Keratinocyte (primary cell): ENCODE measurements around the gene CD180. TPM values are rescaled to one million over a fixed set of nuclear protein-coding genes. Genes with fewer than 3 reads are reported as not detected.

Experiments
- DNase-seq: peaks from one replicate; pipeline ENCODE4 v3.0.0-alpha.2; 2011; ENCODE audit warnings: low read depth, missing footprints, low spot score
- FAIRE-seq: peaks from 2 replicates; lab custom pipeline; 2011; peaks lifted over from hg19 to GRCh38; lab: Jason Lieb, UNC
- H2AFZ ChIP-seq: 2 replicates; pipeline ENCODE4 v1.6.0; 2012; ENCODE audit warnings: low read length, control low read depth, inconsistent platforms; ENCODE audit not compliant: control insufficient read depth
- H3K27ac ChIP-seq: 2 replicates; pipeline ENCODE4 v1.5.1; 2011; ENCODE audit warnings: low read length; ENCODE audit not compliant: control insufficient read depth, insufficient read depth
- H3K27me3 ChIP-seq: 3 replicates; pipeline ENCODE4 v1.6.0; 2011; ENCODE audit warnings: low read length; ENCODE audit not compliant: control insufficient read depth, insufficient read depth; ENCODE audit errors: extremely low read depth
- H3K36me3 ChIP-seq, 2 experiments: 2 replicates in 1 of 2; 3 replicates in 1 of 2; pipeline ENCODE4 v1.5.1; 2011; ENCODE audit warnings: low read length in 2 of 2, mild to moderate bottlenecking in 1 of 2; ENCODE audit not compliant: control insufficient read depth in 2 of 2, insufficient read depth in 2 of 2; ENCODE audit errors: extremely low read depth in 1 of 2
- H3K4me1 ChIP-seq: 3 replicates; pipeline ENCODE4 v1.5.1; 2011; ENCODE audit warnings: low read length; ENCODE audit not compliant: control insufficient read depth, insufficient read depth; ENCODE audit errors: extremely low read depth
- H3K4me2 ChIP-seq: 3 replicates; pipeline ENCODE4 v1.6.0; 2011; ENCODE audit warnings: low read depth, low read length; ENCODE audit not compliant: control insufficient read depth, insufficient read depth; ENCODE audit errors: extremely low read depth
- H3K4me3 ChIP-seq, 3 experiments: fragments of 200-600 bp in 1 of 3; sonication (generic) in 1 of 3; 2 replicates in 2 of 3; 3 replicates in 1 of 3; pipeline ENCODE4 v1.5.1; 2011 to 2016; ENCODE audit warnings: low read length in 3 of 3, mild to moderate bottlenecking in 3 of 3, control low read depth in 2 of 3, inconsistent platforms in 1 of 3, low read depth in 1 of 3, mixed read lengths in 1 of 3, mixed run types in 1 of 3, moderate library complexity in 1 of 3; ENCODE audit not compliant: control insufficient read depth in 2 of 3, insufficient read depth in 2 of 3; ENCODE audit errors: extremely low read depth in 1 of 3
- H3K79me2 ChIP-seq: 2 replicates; pipeline ENCODE4 v1.6.0; 2012; ENCODE audit warnings: low read length; ENCODE audit not compliant: control insufficient read depth, insufficient read depth
- H3K9ac ChIP-seq: 3 replicates; pipeline ENCODE4 v1.6.0; 2011; ENCODE audit warnings: low read length; ENCODE audit not compliant: control insufficient read depth, insufficient read depth; ENCODE audit errors: extremely low read depth
- H3K9me1 ChIP-seq: 3 replicates; pipeline ENCODE4 v1.6.0; 2011; ENCODE audit warnings: low read length; ENCODE audit not compliant: control insufficient read depth, insufficient read depth; ENCODE audit errors: extremely low read depth
- H3K9me3 ChIP-seq: 2 replicates; pipeline ENCODE4 v1.5.1; 2012; ENCODE audit warnings: low read depth, low read length; ENCODE audit not compliant: control insufficient read depth
- H4K20me1 ChIP-seq: 3 replicates; pipeline ENCODE4 v1.6.0; 2011; ENCODE audit warnings: low read length; ENCODE audit not compliant: control insufficient read depth, insufficient read depth; ENCODE audit errors: extremely low read depth
- EZH2 ChIP-seq: IDR thresholded peaks from one replicate; pipeline ENCODE4 v1.6.1; 2012; ENCODE audit warnings: inconsistent platforms, mild to moderate bottlenecking, low read length, moderate library complexity
- dilution Hi-C: fragments of 300-500 bp; cut with MboI; formaldehyde crosslinking; loops from one replicate; pipeline ENCODE4 v1.7.0; 2020; ENCODE audit warnings: low sequenced_read_pairs; ENCODE audit not compliant: extremely low pct_ligation_motif_present
- polyA plus RNA-seq, 5 experiments: library from polyadenylated mRNA; depleted of rRNA in 3 of 5; stranded (reverse) in 3 of 5; stranded (forward) in 1 of 5; unstranded in 1 of 5; fragments of >200 nt; gene quantifications; 1 replicate in 1 of 5; 2 replicates in 3 of 5; 3 replicates in 1 of 5; pipeline versions ENCODE4 v1.2.1 to v1.2.3, GENCODE V29; 2011 to 2012; ENCODE audit warnings: missing spikeins in 2 of 5, low read depth in 1 of 5, low replicate concordance in 1 of 5
- TF ChIP-seq, protein P1 (sequence below), 3 experiments: IDR thresholded peaks in 1 of 3; conservative IDR thresholded peaks in 1 of 3; optimal IDR thresholded peaks in 1 of 3; 2 replicates in 2 of 3; 3 replicates in 1 of 3; pipeline versions ENCODE3 to v1.5.1; 2011; ENCODE audit warnings: low read length in 3 of 3, mild to moderate bottlenecking in 3 of 3, moderate library complexity in 2 of 3, control low read depth in 1 of 3, inconsistent platforms in 1 of 3; ENCODE audit not compliant: insufficient read depth in 2 of 3; ENCODE audit errors: extremely low read depth in 1 of 3

The CD180 gene
- polyA plus RNA-seq, 1 donor (not counting 4 experiments of a cell fraction or from before 2014, with no cell fraction given), result not detected

DNA sequence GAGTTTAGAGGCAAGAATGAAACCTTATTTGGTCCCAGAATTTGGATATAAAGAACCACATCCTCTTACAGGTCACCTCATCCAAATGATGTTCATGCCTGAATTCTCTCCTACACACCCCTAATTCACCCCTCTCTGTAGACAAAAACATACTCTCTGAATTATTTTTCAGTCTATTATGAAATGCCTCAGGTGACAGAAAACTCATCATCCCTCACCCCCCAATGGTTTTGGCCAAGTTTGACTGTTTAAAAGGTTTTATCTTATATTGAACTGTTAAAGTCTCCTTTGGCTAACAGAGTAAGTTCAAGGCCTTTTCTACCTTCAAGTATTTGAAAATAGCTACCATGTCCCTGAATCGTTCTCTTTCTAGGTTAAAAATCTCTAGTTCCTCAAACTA lies 2.3 kb upstream of the CD180 start:
- Histone ChIP-seq H3K79me2 (no peaks in the 10 kb centered on the region), H3K36me3 (no peaks in the 10 kb centered on the region), H4K20me1 (no peaks in the 10 kb centered on the region), H3K27me3 (no peaks in the 10 kb centered on the region), H3K9me3 (no peaks in the 10 kb centered on the region), H3K4me1 (no peaks in the 10 kb centered on the region), H3K4me2 (no peak overlapping the region), H3K4me3 (no peak overlapping the region), H2AFZ (no peak overlapping the region), H3K9me1 (no peaks in the 10 kb centered on the region), H3K27ac (no peak overlapping the region), H3K9ac (no peak overlapping the region)
- dilution Hi-C loops, result no loop called here
- no peak for TF ChIP-seq EZH2
- TF ChIP-seq, protein P1, sequence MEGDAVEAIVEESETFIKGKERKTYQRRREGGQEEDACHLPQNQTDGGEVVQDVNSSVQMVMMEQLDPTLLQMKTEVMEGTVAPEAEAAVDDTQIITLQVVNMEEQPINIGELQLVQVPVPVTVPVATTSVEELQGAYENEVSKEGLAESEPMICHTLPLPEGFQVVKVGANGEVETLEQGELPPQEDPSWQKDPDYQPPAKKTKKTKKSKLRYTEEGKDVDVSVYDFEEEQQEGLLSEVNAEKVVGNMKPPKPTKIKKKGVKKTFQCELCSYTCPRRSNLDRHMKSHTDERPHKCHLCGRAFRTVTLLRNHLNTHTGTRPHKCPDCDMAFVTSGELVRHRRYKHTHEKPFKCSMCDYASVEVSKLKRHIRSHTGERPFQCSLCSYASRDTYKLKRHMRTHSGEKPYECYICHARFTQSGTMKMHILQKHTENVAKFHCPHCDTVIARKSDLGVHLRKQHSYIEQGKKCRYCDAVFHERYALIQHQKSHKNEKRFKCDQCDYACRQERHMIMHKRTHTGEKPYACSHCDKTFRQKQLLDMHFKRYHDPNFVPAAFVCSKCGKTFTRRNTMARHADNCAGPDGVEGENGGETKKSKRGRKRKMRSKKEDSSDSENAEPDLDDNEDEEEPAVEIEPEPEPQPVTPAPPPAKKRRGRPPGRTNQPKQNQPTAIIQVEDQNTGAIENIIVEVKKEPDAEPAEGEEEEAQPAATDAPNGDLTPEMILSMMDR (optimal IDR thresholded peaks at IDR 0.05 in 1 of 3, IDR thresholded peaks at IDR 0.05 in 1 of 3, conservative IDR thresholded peaks at IDR 0.05 in 1 of 3; ENCODE audit: extremely low read depth in 1 of 3, insufficient read depth in 2 of 3, low read length in 3 of 3), result no peak
- FAIRE-seq (no peak), DNase-seq (no peak)

- no peaks in the 10 kb centered on the region for H3K36me3 ChIP-seq
- dilution Hi-C loops, result no loop called here
- no peaks in the 10 kb centered on the region for H3K27me3 ChIP-seq
- no peak for FAIRE-seq
- H4K20me1 ChIP-seq, result no peaks in the 10 kb centered on the region
- no peaks in the 10 kb centered on the region for H3K79me2 ChIP-seq
- no peak overlapping the region for H3K9ac ChIP-seq
- H3K9me1 ChIP-seq, result no peaks in the 10 kb centered on the region
- no peaks in the 10 kb centered on the region for H3K4me1 ChIP-seq
- no peak overlapping the region for H3K4me2 ChIP-seq
- H3K4me3 ChIP-seq, result no peak overlapping the region
- no peak overlapping the region for H3K27ac ChIP-seq
- no peak for DNase-seq
- no peak overlapping the region for H2AFZ ChIP-seq
- no peak for TF ChIP-seq EZH2
- TF ChIP-seq, protein P1 (optimal IDR thresholded peaks at IDR 0.05 in 1 of 3, IDR thresholded peaks at IDR 0.05 in 1 of 3, conservative IDR thresholded peaks at IDR 0.05 in 1 of 3; ENCODE audit: extremely low read depth in 1 of 3, insufficient read depth in 2 of 3, low read length in 3 of 3), result no peak
- H3K9me3 ChIP-seq, result no peaks in the 10 kb centered on the region
Observed at GRCh38 chr5:67197536-67197935, 937 bp upstream of the CD180 start.
